T-helper 17 cell (primary cell): ENCODE data around the gene ITPRID1. TPM values are rescaled to one million over a fixed set of nuclear protein-coding genes. Genes with fewer than 3 reads are reported as not detected.

Source experiments
- ATAC-seq: fragments of 150-1000 bp; cut with Tn5 transposase; 2 replicates; pipeline ENCODE4 v1.10.0; 2021; ENCODE audit warnings: mild to moderate bottlenecking, moderate library complexity
- DNase-seq, 3 donors: peaks; one replicate each; pipeline versions ENCODE4 v3.0.0 to v3.0.0-alpha.2; 2020 to 2021
- H3K9me3 ChIP-seq: one replicate; pipeline ENCODE4 v1.7.0; 2013; ENCODE audit warnings: low read length, mild to moderate bottlenecking; ENCODE audit not compliant: control insufficient read depth, poor library complexity, severe bottlenecking
- H3K27ac Mint-ChIP-seq: one replicate; pipeline ENCODE4 v1.8.0; 2022; ENCODE audit warnings: mild to moderate bottlenecking, moderate library complexity, mixed read lengths
- H3K27me3 Mint-ChIP-seq: one replicate; pipeline ENCODE4 v1.8.0; 2022; ENCODE audit warnings: mixed read lengths
- H3K36me3 Mint-ChIP-seq: one replicate; pipeline ENCODE4 v1.8.0; 2022; ENCODE audit warnings: low read depth, mixed read lengths
- H3K4me1 Mint-ChIP-seq: one replicate; pipeline ENCODE4 v1.8.0; 2022; ENCODE audit warnings: mild to moderate bottlenecking, mixed read lengths
- H3K4me3 Mint-ChIP-seq: one replicate; pipeline ENCODE4 v1.8.0; 2022; ENCODE audit warnings: mild to moderate bottlenecking, moderate library complexity, mixed read lengths
- total RNA-seq, 4 donors: library from RNA in 2 of 4; stranded (reverse) in 2 of 4; gene quantifications; one replicate each; pipeline ENCODE4 v1.2.3 and lab custom pipeline; 2022 to 2026

ITPRID1 gene
- total RNA-seq, 2 donors from 2014 or later: not detected

DNA sequence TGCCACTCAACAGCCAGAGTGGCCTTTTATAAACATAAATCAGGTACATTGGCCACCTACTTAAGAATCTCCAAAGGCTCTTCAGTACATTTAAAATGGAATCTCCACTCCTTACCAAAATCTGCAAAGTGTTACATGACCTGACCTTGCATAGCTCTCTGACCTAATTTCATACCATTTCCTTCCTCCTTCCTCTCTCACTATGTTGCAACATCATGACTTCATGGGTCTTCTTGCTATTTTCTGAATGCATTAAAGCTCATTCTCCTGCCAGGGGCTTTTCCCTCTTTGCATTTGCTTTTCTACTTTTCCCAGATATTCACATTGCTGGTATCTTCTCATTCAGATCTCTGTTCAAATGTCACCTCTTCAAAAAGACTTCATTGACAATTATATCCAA is 151.0 kb downstream of the ITPRID1 start:
- H3K27ac Mint-ChIP-seq: no peak overlapping the region
- no peaks in the 10 kb centered on the region for H3K4me1 Mint-ChIP-seq
- H3K9me3 ChIP-seq: no peaks in the 10 kb centered on the region
- H3K36me3 Mint-ChIP-seq: no peaks in the 10 kb centered on the region
- no peaks in the 10 kb centered on the region for H3K27me3 Mint-ChIP-seq
- DNase-seq (no peak), ATAC-seq (no peak)
- no peak overlapping the region for H3K4me3 Mint-ChIP-seq

DNA sequence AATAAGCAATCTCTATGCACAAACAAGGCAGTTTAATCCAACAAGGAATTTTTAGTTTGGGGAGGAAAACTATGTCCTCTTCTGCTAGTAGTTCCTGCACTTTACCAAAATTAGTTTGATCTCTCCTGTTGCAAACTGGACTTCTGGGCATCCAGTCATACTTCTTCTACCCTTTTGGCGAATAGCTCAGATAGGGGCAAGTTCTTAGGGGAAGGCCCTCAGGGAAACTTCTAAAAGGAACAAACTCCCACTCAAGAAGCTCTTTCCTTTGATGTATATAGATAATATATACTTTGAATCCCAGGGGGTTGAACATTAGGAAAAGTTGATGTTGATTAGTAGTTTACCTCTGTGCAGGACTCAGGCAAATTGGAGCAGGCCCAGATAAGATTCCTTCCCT is 151.7 kb downstream of the ITPRID1 start:
- Mint-ChIP-seq H3K27ac (no peak overlapping the region), H3K36me3 (no peaks in the 10 kb centered on the region), H3K4me3 (no peak overlapping the region), H3K27me3 (no peaks in the 10 kb centered on the region), H3K4me1 (no peaks in the 10 kb centered on the region)
- DNase-seq (no peak), ATAC-seq (no peak)
- no peaks in the 10 kb centered on the region for H3K9me3 ChIP-seq

GRCh38 chr7:31669461-31669860 is 155.6 kb downstream of the ITPRID1 start:
- no peaks in the 10 kb centered on the region for H3K4me1 Mint-ChIP-seq
- no peak overlapping the region for H3K4me3 Mint-ChIP-seq
- no peaks in the 10 kb centered on the region for H3K9me3 ChIP-seq
- ATAC-seq: no peak
- no peaks in the 10 kb centered on the region for H3K27me3 Mint-ChIP-seq
- H3K27ac Mint-ChIP-seq: no peak overlapping the region
- H3K36me3 Mint-ChIP-seq: no peaks in the 10 kb centered on the region
- DNase-seq: no peak

DNA sequence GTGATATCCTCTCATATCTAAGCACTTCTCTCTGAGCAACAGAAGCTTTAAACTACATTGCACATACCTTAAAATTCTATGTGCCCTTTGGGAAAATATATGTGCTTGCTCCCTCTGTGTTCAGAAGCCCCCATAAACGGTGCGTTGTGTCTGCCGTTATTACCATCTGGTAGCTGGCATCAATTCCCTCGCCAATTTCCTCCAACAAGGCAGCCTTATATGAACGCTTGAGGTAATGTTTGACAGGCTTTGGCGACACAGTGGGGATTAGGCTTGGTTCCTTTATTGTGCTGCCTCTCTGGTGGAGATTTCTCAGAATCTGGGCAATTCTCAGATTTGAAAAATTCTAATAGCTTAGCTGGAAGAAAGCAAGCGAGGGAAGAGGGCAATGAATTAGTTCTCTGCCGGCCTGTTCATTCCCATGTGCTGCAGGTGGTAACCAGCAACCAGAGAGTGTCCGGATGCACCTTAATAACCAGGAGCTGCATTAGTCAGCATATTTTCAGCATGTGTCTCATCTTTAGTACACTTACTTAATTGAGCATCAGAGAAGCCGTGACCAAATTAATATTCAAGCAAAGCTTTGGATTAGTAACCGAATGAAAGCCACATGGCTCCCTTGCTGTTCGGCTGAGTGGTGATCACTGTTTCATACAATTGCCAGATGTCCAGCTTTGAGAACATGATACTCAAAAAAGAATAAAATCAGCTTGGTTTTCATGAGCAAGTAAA is 165.8 kb downstream of the ITPRID1 start:
- Mint-ChIP-seq H3K4me3 (no peak overlapping the region), H3K36me3 (no peaks in the 10 kb centered on the region), H3K27ac (no peak overlapping the region), H3K4me1 (no peaks in the 10 kb centered on the region), H3K27me3 (no peaks in the 10 kb centered on the region)
- DNase-seq (no peak), ATAC-seq (no peak)
- no peaks in the 10 kb centered on the region for H3K9me3 ChIP-seq

- H3K27ac Mint-ChIP-seq: no peak overlapping the region
- DNase-seq: no peak
- H3K4me1 Mint-ChIP-seq: no peaks in the 10 kb centered on the region
- no peaks in the 10 kb centered on the region for H3K27me3 Mint-ChIP-seq
- no peaks in the 10 kb centered on the region for H3K9me3 ChIP-seq
- no peaks in the 10 kb centered on the region for H3K36me3 Mint-ChIP-seq
- no peak for ATAC-seq
- no peak overlapping the region for H3K4me3 Mint-ChIP-seq
These were observed 169.7 kb downstream of the ITPRID1 start for GRCh38 chr7:31683445-31684225.

DNA sequence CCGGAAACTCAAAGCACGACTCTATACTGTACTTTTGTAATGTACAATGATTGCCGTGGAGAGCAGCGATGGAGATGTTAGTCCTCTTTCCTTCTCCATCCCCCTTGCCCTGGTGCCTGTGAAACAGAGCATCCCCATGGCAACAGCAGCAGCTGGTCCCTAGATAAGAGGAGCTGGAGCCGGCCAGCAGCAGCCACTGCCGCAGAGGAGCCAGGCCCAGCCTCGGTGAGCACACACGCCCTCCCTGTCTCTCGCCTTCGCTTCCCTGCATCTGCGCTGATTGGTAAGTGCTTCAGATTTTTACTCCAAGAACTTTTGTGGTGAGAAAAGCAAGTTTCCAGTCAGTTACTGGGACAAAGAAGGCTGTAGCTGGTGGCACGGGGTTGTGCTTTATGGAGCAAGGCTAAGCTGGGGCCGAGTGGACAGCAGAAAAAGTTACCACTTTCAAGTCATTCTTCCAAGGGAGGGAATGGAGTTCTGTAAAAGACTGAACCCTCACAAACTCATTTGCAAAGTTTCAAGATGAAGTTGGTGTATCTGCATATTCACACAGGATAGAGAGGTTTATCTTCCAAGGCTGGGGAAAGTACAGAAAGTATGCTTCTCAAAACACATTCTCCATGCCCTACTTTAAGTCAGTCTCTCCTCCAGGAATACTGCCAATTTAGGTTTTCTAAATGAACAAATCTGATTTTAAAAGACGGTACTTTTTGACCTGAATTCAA is 173.3 kb downstream of the ITPRID1 start, which contains the start of gene PPP1R17:
Gene PPP1R17, plus strand, starts transcription at position 192 of the 725 bp plus-strand sequence. CDS start 5,227 bp downstream, outside the sequence.
- DNase-seq (no peak), ATAC-seq (no peak)
- Mint-ChIP-seq H3K27ac (no peak within 1 kb of the TSS), H3K4me3 (no peak within 1 kb of the TSS), H3K4me1 (no peaks in the 10 kb centered on the region), H3K36me3 (no peaks in the 10 kb centered on the region), H3K27me3 (no peaks in the 10 kb centered on the region)
- no peaks in the 10 kb centered on the region for H3K9me3 ChIP-seq

DNA sequence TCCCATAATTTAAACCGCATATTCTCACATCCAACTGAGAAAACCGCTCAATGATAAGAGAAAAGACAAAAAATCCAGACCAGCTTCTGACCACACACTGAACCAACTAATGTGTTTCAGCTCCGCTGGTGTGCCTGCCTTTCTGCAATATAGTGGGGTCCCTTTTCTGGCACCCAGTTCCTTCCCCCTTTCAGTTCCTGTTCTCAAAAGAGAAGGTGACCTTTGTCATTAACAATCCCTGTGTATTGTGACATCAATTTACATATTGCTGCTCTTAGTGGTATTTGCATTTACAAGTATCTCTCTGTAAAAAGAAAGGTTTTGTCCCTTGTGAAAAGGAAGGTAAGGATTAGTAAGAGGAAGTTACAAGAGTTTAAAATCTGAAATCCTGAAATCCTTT is 174.5 kb downstream of the ITPRID1 start:
- no peak for ATAC-seq

GRCh38 chr7:31688996-31689395 is 175.1 kb downstream of the ITPRID1 start:
- DNase-seq (no peak), ATAC-seq (no peak)
- Mint-ChIP-seq H3K4me3 (no peak overlapping the region), H3K27me3 (no peaks in the 10 kb centered on the region), H3K4me1 (no peaks in the 10 kb centered on the region), H3K27ac (no peak overlapping the region), H3K36me3 (no peaks in the 10 kb centered on the region)
- H3K9me3 ChIP-seq: no peaks in the 10 kb centered on the region

More for the DNA sequence above, 174.5 kb downstream of the ITPRID1 start:
- no peaks in the 10 kb centered on the region for H3K36me3 Mint-ChIP-seq
- no peak for DNase-seq
- no peak overlapping the region for H3K27ac Mint-ChIP-seq
- H3K4me1 Mint-ChIP-seq: no peaks in the 10 kb centered on the region
- H3K4me3 Mint-ChIP-seq: no peak overlapping the region
- no peaks in the 10 kb centered on the region for H3K27me3 Mint-ChIP-seq
- no peaks in the 10 kb centered on the region for H3K9me3 ChIP-seq

DNA sequence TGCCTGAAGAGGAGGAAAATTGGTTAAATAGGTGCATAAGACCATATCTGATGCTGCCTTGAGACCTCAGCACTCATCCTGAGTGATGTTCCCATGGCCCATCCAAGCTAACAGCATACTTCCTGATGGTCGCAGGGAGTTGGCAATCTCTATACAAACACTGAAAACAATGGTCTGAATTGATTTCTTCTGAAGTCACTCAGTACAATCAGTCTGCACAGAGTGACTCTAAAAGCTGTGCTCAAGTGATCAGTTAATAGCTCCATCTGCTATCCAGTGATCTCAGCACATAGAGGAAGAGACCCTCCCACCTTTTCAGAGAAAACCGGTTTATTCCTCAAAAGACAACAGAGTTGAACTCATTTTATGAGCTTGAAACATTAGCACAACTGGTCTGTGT is 177.0 kb downstream of the ITPRID1 start:
- Mint-ChIP-seq H3K4me1 (no peaks in the 10 kb centered on the region), H3K36me3 (no peaks in the 10 kb centered on the region), H3K4me3 (no peak overlapping the region)

DNA sequence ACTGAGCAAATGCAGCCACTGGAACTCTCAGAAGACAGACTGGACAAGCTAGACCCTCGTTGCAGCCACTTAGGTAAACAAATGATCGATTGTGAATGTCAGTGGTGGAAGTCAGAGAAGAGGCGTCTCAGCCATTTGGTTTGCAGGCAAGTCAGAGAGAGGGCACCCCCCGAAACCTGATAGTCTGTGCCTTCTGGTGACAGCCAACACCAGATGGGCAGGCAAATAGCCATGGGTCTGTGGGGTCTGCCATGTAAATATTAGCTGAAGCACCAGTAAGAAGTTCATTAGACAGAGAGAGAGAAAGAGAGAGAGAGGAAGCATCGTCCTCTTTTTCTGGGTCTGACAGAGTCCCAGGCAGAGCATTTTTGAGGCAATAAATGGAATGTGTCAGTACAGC is 178.6 kb downstream of the ITPRID1 start:
- H3K4me1 Mint-ChIP-seq: no peaks in the 10 kb centered on the region
- no peak for DNase-seq
- H3K27ac Mint-ChIP-seq: no peak overlapping the region
- no peak for ATAC-seq
- H3K9me3 ChIP-seq: no peaks in the 10 kb centered on the region
- no peaks in the 10 kb centered on the region for H3K36me3 Mint-ChIP-seq
- H3K4me3 Mint-ChIP-seq: no peak overlapping the region
- H3K27me3 Mint-ChIP-seq: no peaks in the 10 kb centered on the region

More for the DNA sequence above, 177.0 kb downstream of the ITPRID1 start:
- Mint-ChIP-seq H3K27me3 (no peaks in the 10 kb centered on the region), H3K27ac (no peak overlapping the region)
- H3K9me3 ChIP-seq: no peaks in the 10 kb centered on the region
- DNase-seq: no peak
- ATAC-seq: no peak

DNA sequence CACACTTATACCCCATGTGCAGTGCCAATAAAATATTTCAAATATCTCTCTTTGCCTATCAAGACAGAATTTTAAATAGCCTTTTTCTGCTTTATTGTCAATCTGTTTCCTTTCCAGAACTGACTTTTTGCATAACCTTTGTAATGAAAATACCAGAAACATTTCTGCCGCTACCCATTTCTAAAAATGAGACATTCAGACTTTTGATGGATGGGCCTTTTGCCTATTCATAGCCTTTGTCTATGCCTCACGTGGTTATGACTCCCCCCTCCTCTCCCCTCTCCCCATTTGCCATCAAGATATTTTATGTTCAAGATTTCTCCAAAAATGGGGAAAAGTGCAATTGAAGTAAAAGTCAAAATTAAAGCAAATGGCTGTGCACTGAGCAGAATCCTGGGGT is 179.0 kb downstream of the ITPRID1 start:
- Mint-ChIP-seq H3K4me3 (no peak overlapping the region), H3K36me3 (no peaks in the 10 kb centered on the region), H3K27ac (no peak overlapping the region)

DNA sequence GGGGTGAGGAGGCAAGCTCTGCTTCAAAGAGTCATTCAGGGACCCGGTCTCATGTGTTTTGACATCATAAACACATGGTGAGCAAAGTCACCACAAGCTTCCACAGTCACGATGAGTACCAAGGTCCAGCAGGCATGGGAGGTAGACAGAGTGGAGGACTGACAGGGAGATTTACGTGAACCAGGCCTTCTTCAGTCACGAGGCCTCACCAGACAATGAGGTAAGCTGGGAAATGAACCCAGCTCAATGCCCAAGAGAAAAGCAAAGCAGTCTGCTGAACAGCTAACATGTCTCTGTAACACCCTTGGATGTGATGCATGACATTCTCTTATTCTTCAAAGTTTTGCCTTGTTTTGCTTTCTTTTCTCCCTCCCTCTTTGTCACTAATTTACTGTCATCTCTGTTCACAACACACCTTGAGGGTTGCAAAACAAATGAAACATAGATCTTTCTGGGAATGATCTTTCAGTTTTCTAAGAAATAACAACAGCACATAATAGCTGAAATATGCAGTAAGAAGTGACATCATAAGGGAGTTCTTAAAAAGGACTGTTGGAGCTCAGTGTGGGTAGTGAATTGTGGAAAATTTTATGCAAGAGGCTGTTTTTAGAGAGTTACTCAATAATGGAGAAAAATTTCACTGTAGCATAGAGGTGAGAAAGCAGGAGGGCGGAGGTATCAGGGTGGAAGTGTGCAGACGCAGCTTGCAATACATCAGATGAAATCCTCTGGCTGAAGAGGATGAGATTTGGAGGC is 182.1 kb downstream of the ITPRID1 start:
- no peaks in the 10 kb centered on the region for H3K9me3 ChIP-seq
- DNase-seq (no peak), ATAC-seq (no peak)
- Mint-ChIP-seq H3K36me3 (no peaks in the 10 kb centered on the region), H3K27me3 (no peaks in the 10 kb centered on the region), H3K27ac (no peak overlapping the region), H3K4me1 (no peaks in the 10 kb centered on the region), H3K4me3 (no peak overlapping the region)

More for the DNA sequence above, 179.0 kb downstream of the ITPRID1 start:
- Mint-ChIP-seq H3K4me1 (no peaks in the 10 kb centered on the region), H3K27me3 (no peaks in the 10 kb centered on the region)
- ATAC-seq: no peak
- no peak for DNase-seq
- no peaks in the 10 kb centered on the region for H3K9me3 ChIP-seq

GRCh38 chr7:31699050-31699449 is 185.2 kb downstream of the ITPRID1 start:
- DNase-seq: no peak

More at GRCh38 chr7:31699050-31699449, 185.2 kb downstream of the ITPRID1 start:
- Mint-ChIP-seq H3K27me3 (no peaks in the 10 kb centered on the region), H3K27ac (no peak overlapping the region), H3K4me1 (no peaks in the 10 kb centered on the region), H3K4me3 (no peak overlapping the region), H3K36me3 (no peaks in the 10 kb centered on the region)
- no peak for ATAC-seq
- H3K9me3 ChIP-seq: no peaks in the 10 kb centered on the region
